Neural progenitor cell (in vitro differentiated cells): ENCODE results near the gene OLIG2. TPM values are rescaled to one million over a fixed set of nuclear protein-coding genes. Genes with fewer than 3 reads are reported as not detected.

Experiments used
- DNase-seq: peaks from one replicate; pipeline ENCODE4 v3.0.0-alpha.2; 2016; ENCODE audit warnings: low spot score
- H2AFZ ChIP-seq: fragments of 200-600 bp; sonication (generic); replicated peaks from 2 replicates; pipeline ENCODE4 v1.6.1; 2016; ENCODE audit warnings: antibody characterized with exemption
- H3F3A ChIP-seq: fragments of 200-600 bp; sonication (generic); 2 replicates; pipeline ENCODE4 v1.6.1; 2016; ENCODE audit warnings: antibody characterized with exemption, low read depth
- H3K27ac ChIP-seq: fragments of 200-600 bp; sonication (generic); 2 replicates; pipeline ENCODE4 v1.5.1; 2016; ENCODE audit warnings: mild to moderate bottlenecking
- H3K27me3 ChIP-seq: fragments of 200-600 bp; sonication (generic); 2 replicates; pipeline ENCODE4 v1.6.1; 2016; ENCODE audit warnings: mild to moderate bottlenecking, moderate library complexity
- H3K36me3 ChIP-seq: fragments of 200-600 bp; sonication (generic); 2 replicates; pipeline ENCODE4 v1.5.1; 2016
- H3K4me1 ChIP-seq: fragments of 200-600 bp; sonication (generic); 2 replicates; pipeline ENCODE4 v1.6.1; 2016; ENCODE audit warnings: mixed run types
- H3K4me2 ChIP-seq: fragments of 200-600 bp; sonication (generic); 2 replicates; pipeline ENCODE4 v1.6.1; 2016
- H3K4me3 ChIP-seq: fragments of 200-600 bp; sonication (generic); 2 replicates; pipeline ENCODE4 v1.5.1; 2016
- H3K79me2 ChIP-seq: fragments of 200-600 bp; sonication (generic); 2 replicates; pipeline ENCODE4 v1.6.1; 2016; ENCODE audit warnings: low read depth
- H3K9ac ChIP-seq: fragments of 200-600 bp; sonication (generic); 2 replicates; pipeline ENCODE4 v1.6.1; 2016
- H3K9me3 ChIP-seq: fragments of 200-600 bp; sonication (generic); 2 replicates; pipeline ENCODE4 v1.5.1; 2016; ENCODE audit warnings: low read depth
- H4K20me1 ChIP-seq: fragments of 200-600 bp; sonication (generic); 2 replicates; pipeline ENCODE4 v1.6.1; 2016; ENCODE audit warnings: low read depth
- H3K27ac Mint-ChIP-seq: 3 replicates; pipeline ENCODE4 v1.8.0; 2021; ENCODE audit warnings: mixed read lengths
- H3K27me3 Mint-ChIP-seq: 2 replicates; pipeline ENCODE4 v1.8.0; 2022; ENCODE audit warnings: low read depth, mild to moderate bottlenecking, inconsistent platforms, moderate library complexity, mixed read lengths; ENCODE audit not compliant: insufficient read depth
- H3K36me3 Mint-ChIP-seq: 3 replicates; pipeline ENCODE4 v1.8.0; 2021; ENCODE audit warnings: mixed read lengths
- H3K4me1 Mint-ChIP-seq: 3 replicates; pipeline ENCODE4 v1.8.0; 2021; ENCODE audit warnings: mixed read lengths
- H3K4me3 Mint-ChIP-seq: 3 replicates; pipeline ENCODE4 v1.8.0; 2021; ENCODE audit warnings: mild to moderate bottlenecking, moderate library complexity, mixed read lengths
- H3K9me3 Mint-ChIP-seq: 3 replicates; pipeline ENCODE4 v1.8.0; 2020; ENCODE audit warnings: mixed read lengths
- EZH2 ChIP-seq: fragments of 200-600 bp; sonication (generic); IDR thresholded peaks from 2 replicates; pipeline ENCODE4 v1.6.1; 2017; ENCODE audit warnings: antibody characterized with exemption, mild to moderate bottlenecking, moderate library complexity
- EZH2phosphoT487 ChIP-seq: fragments of 200-600 bp; sonication (generic); IDR thresholded peaks from 2 replicates; pipeline ENCODE4 v1.6.1; 2017; ENCODE audit warnings: antibody characterized with exemption
- total RNA-seq: library from RNA; depleted of rRNA; stranded (reverse); fragments of >200 nt; gene quantifications from 2 replicates; pipeline ENCODE4 v1.2.3, GENCODE V29; 2015; ENCODE audit warnings: low replicate concordance
- TF ChIP-seq, protein P1 (sequence below): fragments of 200-600 bp; sonication (generic); IDR thresholded peaks from 2 replicates; pipeline ENCODE4 v1.5.1; 2017; ENCODE audit warnings: antibody characterized with exemption, mild to moderate bottlenecking

Gene OLIG2
- total RNA-seq, 1 donor from 2014 or later: not detected

DNA sequence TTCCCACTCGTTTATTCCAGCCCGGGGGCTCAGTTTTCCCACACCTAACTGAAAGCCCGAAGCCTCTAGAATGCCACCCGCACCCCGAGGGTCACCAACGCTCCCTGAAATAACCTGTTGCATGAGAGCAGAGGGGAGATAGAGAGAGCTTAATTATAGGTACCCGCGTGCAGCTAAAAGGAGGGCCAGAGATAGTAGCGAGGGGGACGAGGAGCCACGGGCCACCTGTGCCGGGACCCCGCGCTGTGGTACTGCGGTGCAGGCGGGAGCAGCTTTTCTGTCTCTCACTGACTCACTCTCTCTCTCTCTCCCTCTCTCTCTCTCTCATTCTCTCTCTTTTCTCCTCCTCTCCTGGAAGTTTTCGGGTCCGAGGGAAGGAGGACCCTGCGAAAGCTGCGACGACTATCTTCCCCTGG is 716 bp downstream of the OLIG2 start:
- peaks cover 4% of the 10 kb centered on the region for H3K36me3 Mint-ChIP-seq
- H3K9me3 Mint-ChIP-seq: peaks cover 8% of the 10 kb centered on the region
- H3K79me2 ChIP-seq: no peaks in the 10 kb centered on the region
- peaks cover 35% of the 10 kb centered on the region for H3K4me1 Mint-ChIP-seq
- H3K27ac ChIP-seq: no peak overlapping the region
- peaks cover 18% of the 10 kb centered on the region for H3K4me1 ChIP-seq
- peaks cover 34% of the 10 kb centered on the region for H3F3A ChIP-seq
- H2AFZ ChIP-seq: no peak overlapping the region
- H3K9me3 ChIP-seq: no peaks in the 10 kb centered on the region
- no peak overlapping the region for H3K27ac Mint-ChIP-seq
- no peaks in the 10 kb centered on the region for H3K36me3 ChIP-seq
- TF ChIP-seq EZH2phosphoT487: peak; percentile 97
- TF ChIP-seq, protein P1, sequence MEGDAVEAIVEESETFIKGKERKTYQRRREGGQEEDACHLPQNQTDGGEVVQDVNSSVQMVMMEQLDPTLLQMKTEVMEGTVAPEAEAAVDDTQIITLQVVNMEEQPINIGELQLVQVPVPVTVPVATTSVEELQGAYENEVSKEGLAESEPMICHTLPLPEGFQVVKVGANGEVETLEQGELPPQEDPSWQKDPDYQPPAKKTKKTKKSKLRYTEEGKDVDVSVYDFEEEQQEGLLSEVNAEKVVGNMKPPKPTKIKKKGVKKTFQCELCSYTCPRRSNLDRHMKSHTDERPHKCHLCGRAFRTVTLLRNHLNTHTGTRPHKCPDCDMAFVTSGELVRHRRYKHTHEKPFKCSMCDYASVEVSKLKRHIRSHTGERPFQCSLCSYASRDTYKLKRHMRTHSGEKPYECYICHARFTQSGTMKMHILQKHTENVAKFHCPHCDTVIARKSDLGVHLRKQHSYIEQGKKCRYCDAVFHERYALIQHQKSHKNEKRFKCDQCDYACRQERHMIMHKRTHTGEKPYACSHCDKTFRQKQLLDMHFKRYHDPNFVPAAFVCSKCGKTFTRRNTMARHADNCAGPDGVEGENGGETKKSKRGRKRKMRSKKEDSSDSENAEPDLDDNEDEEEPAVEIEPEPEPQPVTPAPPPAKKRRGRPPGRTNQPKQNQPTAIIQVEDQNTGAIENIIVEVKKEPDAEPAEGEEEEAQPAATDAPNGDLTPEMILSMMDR: no peak
- peak; percentile 98 for TF ChIP-seq EZH2
- no peak overlapping the region for H3K9ac ChIP-seq
- H3K27me3 Mint-ChIP-seq: peaks cover 77% of the 10 kb centered on the region
- peak overlapping the region; percentile 79 for H3K4me2 ChIP-seq
- no peak for DNase-seq
- peak overlapping the region; percentile 49 for H3K4me3 ChIP-seq
- peaks cover 94% of the 10 kb centered on the region for H4K20me1 ChIP-seq
- H3K27me3 ChIP-seq: peaks cover 100% of the 10 kb centered on the region
- H3K4me3 Mint-ChIP-seq: peak overlapping the region; percentile 88

DNA sequence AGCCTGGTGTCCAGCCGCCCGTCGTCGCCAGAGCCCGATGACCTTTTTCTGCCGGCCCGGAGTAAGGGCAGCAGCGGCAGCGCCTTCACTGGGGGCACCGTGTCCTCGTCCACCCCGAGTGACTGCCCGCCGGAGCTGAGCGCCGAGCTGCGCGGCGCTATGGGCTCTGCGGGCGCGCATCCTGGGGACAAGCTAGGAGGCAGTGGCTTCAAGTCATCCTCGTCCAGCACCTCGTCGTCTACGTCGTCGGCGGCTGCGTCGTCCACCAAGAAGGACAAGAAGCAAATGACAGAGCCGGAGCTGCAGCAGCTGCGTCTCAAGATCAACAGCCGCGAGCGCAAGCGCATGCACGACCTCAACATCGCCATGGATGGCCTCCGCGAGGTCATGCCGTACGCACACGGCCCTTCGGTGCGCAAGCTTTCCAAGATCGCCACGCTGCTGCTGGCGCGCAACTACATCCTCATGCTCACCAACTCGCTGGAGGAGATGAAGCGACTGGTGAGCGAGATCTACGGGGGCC is 1.2 kb downstream of the OLIG2 start:
- TF ChIP-seq EZH2 (peak; percentile 80), EZH2phosphoT487 (peak; percentile 91)
- TF ChIP-seq, protein P1: no peak
- peaks cover 94% of the 10 kb centered on the region for H4K20me1 ChIP-seq
- peak overlapping the region; percentile 27 for H2AFZ ChIP-seq
- H3K9me3 ChIP-seq: no peaks in the 10 kb centered on the region
- peaks cover 34% of the 10 kb centered on the region for H3F3A ChIP-seq
- peaks cover 75% of the 10 kb centered on the region for H3K27me3 Mint-ChIP-seq
- peaks cover 8% of the 10 kb centered on the region for H3K9me3 Mint-ChIP-seq
- no peak overlapping the region for H3K27ac Mint-ChIP-seq
- H3K4me2 ChIP-seq: peak overlapping the region; percentile 23
- H3K9ac ChIP-seq: no peak overlapping the region
- H3K4me1 Mint-ChIP-seq: peaks cover 35% of the 10 kb centered on the region
- no peaks in the 10 kb centered on the region for H3K36me3 ChIP-seq
- no peak overlapping the region for H3K27ac ChIP-seq
- DNase-seq: peak; percentile 70
- H3K79me2 ChIP-seq: no peaks in the 10 kb centered on the region
- H3K4me3 ChIP-seq: no peak overlapping the region
- peaks cover 4% of the 10 kb centered on the region for H3K36me3 Mint-ChIP-seq
- H3K4me3 Mint-ChIP-seq: peak overlapping the region; percentile 88
- H3K4me1 ChIP-seq: peaks cover 18% of the 10 kb centered on the region
- peaks cover 100% of the 10 kb centered on the region for H3K27me3 ChIP-seq

- Mint-ChIP-seq H3K4me1 (peaks cover 29% of the 10 kb centered on the region), H3K9me3 (peaks cover 7% of the 10 kb centered on the region), H3K27ac (no peak overlapping the region), H3K36me3 (peaks cover 4% of the 10 kb centered on the region), H3K27me3 (peaks cover 75% of the 10 kb centered on the region), H3K4me3 (no peak overlapping the region)
- no peak overlapping the region for H3K27ac ChIP-seq
- peaks cover 15% of the 10 kb centered on the region for H3K4me1 ChIP-seq
- no peak overlapping the region for H3K9ac ChIP-seq
- H3K79me2 ChIP-seq: no peaks in the 10 kb centered on the region
- no peaks in the 10 kb centered on the region for H3K36me3 ChIP-seq
- peak overlapping the region; percentile 37 for H2AFZ ChIP-seq
- H3K4me3 ChIP-seq: no peak overlapping the region
- peak; percentile 62 for DNase-seq
- TF ChIP-seq EZH2: peak; percentile 87
- peak; percentile 2 for TF ChIP-seq EZH2phosphoT487
- TF ChIP-seq, protein P1: no peak
- H3K27me3 ChIP-seq: peaks cover 100% of the 10 kb centered on the region
- H4K20me1 ChIP-seq: peaks cover 94% of the 10 kb centered on the region
- peak overlapping the region; percentile 23 for H3K4me2 ChIP-seq
- H3F3A ChIP-seq: peaks cover 30% of the 10 kb centered on the region
- no peaks in the 10 kb centered on the region for H3K9me3 ChIP-seq
Measured at GRCh38 chr21:33027401-33028286, 1.9 kb downstream of the OLIG2 start.
